ENCODE results near the gene KRT4. TPM values are rescaled to one million over a fixed set of nuclear protein-coding genes. Genes with fewer than 3 reads are reported as not detected.

KRT4 gene
- total RNA-seq, 2 donors from 2014 or later: not detected

GRCh38 chr12:52792185-52793029, 21.5 kb downstream of the KRT4 start:
- H3K27ac ChIP-seq: no peak overlapping the region
- TF ChIP-seq CTCF (IDR thresholded peaks at IDR 0.05): no peak
- H3K4me3 ChIP-seq: no peak overlapping the region
- no peaks in the 10 kb centered on the region for H3K27me3 ChIP-seq (replicated peaks; ENCODE audit: insufficient read depth)
- H3K4me1 ChIP-seq (ENCODE audit: control insufficient read depth in 1 of 2, low read depth in 2 of 2): no peaks in the 10 kb centered on the region
- no peaks in the 10 kb centered on the region for H3K9me3 ChIP-seq
- no peak for DNase-seq (ENCODE audit: low spot score)
- no peak for ATAC-seq (ENCODE audit: insufficient number of reproducible peaks, low FRiP score, low read depth)
- no peaks in the 10 kb centered on the region for H3K36me3 ChIP-seq

GRCh38 chr12:52791271-52792184, 22.4 kb downstream of the KRT4 start:
- no peak for ATAC-seq (ENCODE audit: insufficient number of reproducible peaks, low FRiP score, low read depth)
- no peaks in the 10 kb centered on the region for H3K9me3 ChIP-seq
- TF ChIP-seq CTCF (IDR thresholded peaks at IDR 0.05): no peak
- no peak overlapping the region for H3K4me3 ChIP-seq
- no peaks in the 10 kb centered on the region for H3K36me3 ChIP-seq
- H3K4me1 ChIP-seq (ENCODE audit: control insufficient read depth in 1 of 2, low read depth in 2 of 2): no peaks in the 10 kb centered on the region
- no peak for DNase-seq (ENCODE audit: low spot score)
- no peaks in the 10 kb centered on the region for H3K27me3 ChIP-seq (replicated peaks; ENCODE audit: insufficient read depth)
- no peak overlapping the region for H3K27ac ChIP-seq

GRCh38 chr12:52790427-52791270, 23.3 kb downstream of the KRT4 start:
- TF ChIP-seq CTCF (IDR thresholded peaks at IDR 0.05): no peak
- no peaks in the 10 kb centered on the region for H3K4me1 ChIP-seq (ENCODE audit: control insufficient read depth in 1 of 2, low read depth in 2 of 2)
- H3K27me3 ChIP-seq (replicated peaks; ENCODE audit: insufficient read depth): no peaks in the 10 kb centered on the region
- H3K9me3 ChIP-seq: no peaks in the 10 kb centered on the region
- ATAC-seq (ENCODE audit: insufficient number of reproducible peaks, low FRiP score, low read depth) (no peak), DNase-seq (ENCODE audit: low spot score) (no peak)
- no peak overlapping the region for H3K4me3 ChIP-seq
- no peak overlapping the region for H3K27ac ChIP-seq
- H3K36me3 ChIP-seq: no peaks in the 10 kb centered on the region

- H3K36me3 ChIP-seq: no peaks in the 10 kb centered on the region
- DNase-seq (ENCODE audit: low spot score): no peak
- H3K4me1 ChIP-seq (ENCODE audit: control insufficient read depth in 1 of 2, low read depth in 2 of 2): no peaks in the 10 kb centered on the region
- no peaks in the 10 kb centered on the region for H3K27me3 ChIP-seq (replicated peaks; ENCODE audit: insufficient read depth)
- no peak for TF ChIP-seq CTCF (IDR thresholded peaks at IDR 0.05)
- H3K9me3 ChIP-seq: no peaks in the 10 kb centered on the region
- H3K27ac ChIP-seq: no peak overlapping the region
- ATAC-seq (ENCODE audit: insufficient number of reproducible peaks, low FRiP score, low read depth): no peak
- no peak overlapping the region for H3K4me3 ChIP-seq
Observed at GRCh38 chr12:52789637-52790426, 24.1 kb downstream of the KRT4 start.

Measured in thoracic aorta (tissue), 2 donors.